Measurements from ENCODE around the gene AKR1B1.

DNA sequence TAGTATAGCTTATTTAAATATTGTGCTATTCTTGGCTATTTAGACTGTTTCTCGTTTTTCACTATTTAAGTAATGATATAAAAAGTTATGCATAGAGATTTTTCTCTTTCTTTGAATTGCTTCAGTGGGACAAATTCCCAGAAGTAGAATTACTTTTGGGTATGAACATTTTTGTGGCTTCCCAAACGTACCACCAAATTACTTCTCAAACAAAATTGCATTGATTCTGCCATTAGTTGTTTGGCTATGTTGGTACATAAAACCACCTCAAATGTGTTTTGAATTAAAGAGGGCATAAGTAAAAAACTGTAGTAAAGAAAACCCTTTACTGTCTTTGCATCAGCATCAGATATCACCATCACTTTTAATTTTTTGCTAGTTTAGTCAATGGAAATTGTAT lies 31.0 kb downstream of the AKR1B1 start:
- TF ChIP-seq, protein P1, sequence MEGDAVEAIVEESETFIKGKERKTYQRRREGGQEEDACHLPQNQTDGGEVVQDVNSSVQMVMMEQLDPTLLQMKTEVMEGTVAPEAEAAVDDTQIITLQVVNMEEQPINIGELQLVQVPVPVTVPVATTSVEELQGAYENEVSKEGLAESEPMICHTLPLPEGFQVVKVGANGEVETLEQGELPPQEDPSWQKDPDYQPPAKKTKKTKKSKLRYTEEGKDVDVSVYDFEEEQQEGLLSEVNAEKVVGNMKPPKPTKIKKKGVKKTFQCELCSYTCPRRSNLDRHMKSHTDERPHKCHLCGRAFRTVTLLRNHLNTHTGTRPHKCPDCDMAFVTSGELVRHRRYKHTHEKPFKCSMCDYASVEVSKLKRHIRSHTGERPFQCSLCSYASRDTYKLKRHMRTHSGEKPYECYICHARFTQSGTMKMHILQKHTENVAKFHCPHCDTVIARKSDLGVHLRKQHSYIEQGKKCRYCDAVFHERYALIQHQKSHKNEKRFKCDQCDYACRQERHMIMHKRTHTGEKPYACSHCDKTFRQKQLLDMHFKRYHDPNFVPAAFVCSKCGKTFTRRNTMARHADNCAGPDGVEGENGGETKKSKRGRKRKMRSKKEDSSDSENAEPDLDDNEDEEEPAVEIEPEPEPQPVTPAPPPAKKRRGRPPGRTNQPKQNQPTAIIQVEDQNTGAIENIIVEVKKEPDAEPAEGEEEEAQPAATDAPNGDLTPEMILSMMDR (IDR thresholded peaks at IDR 0.05 in 4 of 5, conservative IDR thresholded peaks at IDR 0.05 in 1 of 5): no peak
- TF ChIP-seq POLR2A (IDR thresholded peaks at IDR 0.05): no peak

Data from gastrocnemius medialis (tissue), 4 donors.